ENCODE results near the gene ZNF320.
"Not testable (repeated sequence)": the region's sequence is repeated elsewhere in the genome, so short reads cannot be mapped to it uniquely, and the experiment has no call there.

Gene ZNF320

DNA sequence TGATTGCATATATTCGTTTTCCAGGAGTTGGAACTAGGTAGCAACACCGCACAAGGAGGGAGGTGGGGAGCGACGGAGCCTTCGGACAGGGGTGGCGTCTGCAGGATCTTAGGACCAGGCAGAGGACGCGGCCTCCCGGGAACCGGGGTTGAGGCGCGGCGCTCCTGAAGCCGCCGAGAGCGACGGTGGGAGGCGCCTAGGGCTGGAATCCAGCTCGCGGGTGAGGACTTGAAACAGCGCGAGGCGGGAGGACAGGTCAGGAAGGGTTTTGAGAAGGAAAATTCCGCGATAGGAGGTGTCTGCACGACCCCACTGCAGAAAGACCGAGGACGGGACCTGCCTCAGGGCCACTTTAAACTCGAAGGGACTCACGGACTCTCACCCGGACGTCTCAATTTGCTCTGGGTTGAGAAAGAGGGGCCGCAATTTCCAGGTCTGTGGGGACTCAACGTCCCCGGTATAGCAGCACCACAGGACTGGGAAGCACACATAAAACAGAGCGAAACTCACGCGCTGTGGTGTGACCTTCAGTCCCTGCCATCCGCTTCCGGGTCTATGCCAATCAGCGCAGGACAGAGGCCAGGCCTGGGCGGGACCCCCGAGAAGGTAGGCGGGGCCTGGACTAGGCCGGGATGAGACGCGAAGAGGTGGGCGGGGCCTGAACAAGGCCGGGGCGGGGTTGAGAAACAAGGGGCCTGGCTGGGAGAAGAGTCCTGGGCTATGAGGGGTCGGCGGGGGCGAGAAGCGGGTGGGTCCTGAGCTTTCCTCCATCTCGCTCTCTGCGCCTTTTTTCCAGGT lies at the start of gene ZNF320:
Gene ZNF320 (minus strand): TSS at position 498 of the 798 bp plus-strand sequence. CDS start 7,380 bp downstream, outside the sequence.
- peak; percentile 97 for DNase-seq

DNA sequence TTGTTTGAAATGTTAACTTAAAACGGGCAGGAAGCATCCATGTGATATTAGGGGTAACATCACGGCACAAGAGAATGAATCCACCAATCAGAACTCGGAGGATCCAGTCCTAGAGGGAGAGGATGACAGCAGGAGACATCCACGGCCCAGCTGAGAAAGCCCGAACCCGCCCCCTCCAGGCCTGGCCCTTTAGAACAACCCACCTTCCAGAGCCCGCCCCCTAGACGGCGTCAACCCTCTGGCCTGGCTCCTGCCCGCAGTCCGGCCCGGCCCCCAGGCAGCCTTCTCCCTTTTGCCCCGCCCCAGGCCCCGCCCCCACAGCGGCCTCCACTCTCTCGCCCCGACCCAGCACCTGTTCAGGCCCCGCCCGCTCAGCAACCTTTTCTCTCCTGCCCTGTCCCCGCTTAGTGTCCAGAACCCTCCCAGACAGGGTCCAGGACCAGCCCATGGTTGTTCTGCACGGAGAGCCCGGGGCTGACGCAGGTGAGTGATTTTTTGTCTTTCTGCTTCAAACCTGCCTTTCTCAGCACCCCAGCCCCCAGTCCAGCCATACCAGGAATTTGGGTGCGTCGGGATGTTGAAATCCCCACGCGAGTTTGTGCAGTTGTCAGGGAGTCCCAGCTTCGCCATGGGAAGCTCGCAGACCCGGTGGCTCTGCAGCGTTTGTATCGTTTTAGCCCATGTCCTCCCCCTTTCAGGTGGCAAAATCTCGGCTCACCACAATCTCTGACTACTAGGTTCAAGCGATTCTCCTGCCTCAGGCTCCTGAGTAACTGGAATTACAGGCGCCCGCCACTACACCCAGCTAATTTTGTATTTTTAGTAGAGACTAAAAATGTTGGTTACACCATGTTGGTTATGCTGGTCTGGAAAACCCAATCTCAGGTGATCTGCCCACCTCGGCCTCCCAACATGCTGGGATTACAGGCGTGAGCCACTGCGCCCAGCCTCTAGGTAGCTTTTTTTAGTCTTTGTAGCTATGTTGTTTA lies 49.2 kb upstream of the ZNF320 start:
- peak; percentile 34 for DNase-seq

DNA sequence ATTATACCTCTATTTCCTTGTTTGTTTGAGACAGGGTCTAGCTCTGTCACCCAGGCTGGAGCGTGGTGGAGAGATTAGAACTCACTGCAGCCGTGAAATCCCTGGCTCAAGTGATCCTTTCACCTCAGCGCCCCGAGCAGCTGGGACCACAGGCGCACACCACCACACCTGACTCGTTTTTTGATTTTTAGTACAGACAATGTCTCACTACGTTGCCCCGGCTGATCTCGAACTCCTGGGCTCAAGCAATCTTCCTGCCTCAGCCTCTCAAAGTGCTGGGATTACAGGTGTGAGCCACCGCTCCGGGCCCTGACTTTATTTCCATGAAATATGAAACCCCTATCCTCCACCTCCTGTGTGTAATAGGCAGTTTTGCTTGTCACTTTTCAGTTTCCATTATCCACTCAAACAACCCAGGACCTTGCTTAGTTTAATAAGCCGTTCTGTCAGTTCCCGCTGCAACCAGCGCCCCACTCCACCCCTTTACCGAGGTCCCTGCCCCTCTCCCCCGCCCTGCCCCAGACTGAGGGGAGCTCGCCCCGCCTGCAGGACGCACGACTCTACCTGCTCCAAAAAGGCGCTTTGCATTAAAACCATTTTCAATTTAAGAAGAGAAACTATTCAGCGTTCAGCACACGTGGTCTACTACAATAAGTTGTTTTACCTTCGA lies 48.4 kb upstream of the ZNF320 start:
- no peak for DNase-seq

DNA sequence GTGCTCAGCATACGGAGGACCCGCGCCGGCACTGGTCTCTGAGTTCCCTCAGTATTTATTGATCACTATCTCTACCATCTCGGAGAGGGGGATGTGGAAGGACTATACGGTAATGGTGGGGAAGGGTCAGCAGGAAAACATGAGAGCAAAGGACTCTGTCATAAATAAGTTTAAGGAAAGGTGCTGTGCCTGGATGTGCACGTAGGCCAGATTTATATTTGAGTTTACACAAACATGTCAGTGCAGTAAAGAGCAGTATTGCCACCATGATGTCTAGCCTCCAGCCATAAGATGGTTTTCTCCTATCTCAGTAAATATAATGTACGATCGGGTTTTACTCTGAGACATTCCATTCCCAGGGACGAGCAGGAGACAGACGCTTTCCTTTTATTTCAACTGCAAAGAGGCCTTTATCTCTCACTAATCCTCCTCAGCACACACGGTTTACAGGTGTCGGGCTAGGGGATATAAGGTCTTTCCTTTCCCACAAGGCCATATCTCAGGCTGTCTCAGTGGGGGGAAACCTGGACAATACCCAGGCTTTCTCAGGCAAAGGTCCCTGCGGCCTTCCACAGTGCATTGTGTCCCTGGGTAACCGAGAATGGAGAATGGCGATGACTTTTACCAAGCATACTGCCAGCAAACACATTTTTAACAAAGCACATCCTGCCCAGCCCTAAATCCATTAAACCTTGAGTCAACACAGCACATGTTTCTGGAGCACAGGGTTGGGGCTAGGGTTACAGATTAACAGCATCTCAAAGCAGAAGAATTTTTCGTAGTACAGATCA lies 47.5 kb upstream of the ZNF320 start:
- DNase-seq: not testable (repeated sequence)

DNA sequence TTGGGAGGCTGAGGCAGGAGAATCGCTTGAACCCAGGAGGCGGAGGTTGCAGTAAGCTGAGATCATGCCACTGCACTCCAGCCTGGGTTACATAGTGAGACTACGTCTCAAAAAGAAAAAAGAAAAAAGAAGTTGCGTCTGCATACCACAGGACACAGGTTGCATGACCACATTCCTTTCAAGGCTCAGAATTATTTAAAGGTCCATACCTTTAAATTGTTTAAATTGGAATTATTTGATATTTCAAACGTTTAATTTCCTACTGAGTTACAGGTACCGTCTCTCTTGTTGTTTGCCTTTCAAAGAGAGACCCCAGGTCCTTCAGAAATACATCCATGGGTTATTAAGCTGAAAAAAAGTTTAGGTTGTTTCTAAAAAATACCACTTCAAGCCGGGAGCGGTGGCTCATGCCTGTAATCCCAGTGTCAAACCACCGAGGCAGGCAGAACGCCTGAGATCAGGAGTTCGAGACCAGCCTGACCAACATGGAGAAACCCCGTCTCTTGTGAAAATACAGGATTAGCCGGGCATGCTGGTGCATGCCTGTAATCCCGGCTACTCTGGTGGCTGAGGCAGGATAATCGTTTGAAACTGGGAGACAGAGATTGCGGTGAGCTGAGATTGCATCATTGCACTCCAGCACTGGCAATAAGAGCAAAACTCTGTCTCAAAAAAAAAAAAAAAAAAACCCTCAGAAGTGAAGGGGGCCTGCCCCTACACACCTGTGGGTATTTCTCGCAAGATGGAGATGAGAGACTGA lies 46.6 kb upstream of the ZNF320 start:
- no peak for DNase-seq

DNA sequence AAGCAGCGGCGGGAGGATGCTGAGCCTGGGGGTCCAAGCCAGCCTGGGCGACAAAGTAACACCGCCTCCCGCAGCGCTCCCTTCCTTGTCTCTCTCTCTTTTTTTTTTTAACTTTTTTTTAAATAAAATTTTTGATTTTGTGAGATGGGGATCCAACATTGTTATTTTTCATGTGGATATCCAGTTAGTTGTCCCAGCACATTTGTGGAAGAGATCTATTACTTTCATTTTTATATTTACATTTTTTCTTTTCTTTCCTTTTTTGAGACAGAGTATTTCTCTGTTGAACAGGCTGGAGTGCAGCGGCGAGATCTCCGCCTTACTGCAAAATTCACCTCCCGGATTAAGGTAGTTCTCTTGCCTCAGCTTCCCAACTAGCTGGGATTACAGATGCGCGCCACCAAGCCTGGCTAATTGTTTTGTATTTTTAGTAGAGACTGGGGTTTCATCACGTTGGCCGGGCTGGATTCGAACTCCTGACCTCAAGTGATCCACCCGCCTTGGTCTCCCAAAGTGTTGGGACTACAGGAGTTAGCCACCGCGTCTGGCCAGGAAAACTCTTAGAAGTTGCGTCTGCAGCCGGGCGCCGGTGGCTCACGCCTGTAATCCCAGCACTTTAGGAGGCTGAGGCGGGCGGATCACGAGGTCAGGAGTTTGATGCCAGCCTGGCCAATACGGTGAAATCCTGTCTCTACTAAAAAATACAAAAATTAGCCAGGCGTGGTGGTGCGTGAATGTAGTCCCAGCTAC lies 45.9 kb upstream of the ZNF320 start:
- no peak for DNase-seq

DNA sequence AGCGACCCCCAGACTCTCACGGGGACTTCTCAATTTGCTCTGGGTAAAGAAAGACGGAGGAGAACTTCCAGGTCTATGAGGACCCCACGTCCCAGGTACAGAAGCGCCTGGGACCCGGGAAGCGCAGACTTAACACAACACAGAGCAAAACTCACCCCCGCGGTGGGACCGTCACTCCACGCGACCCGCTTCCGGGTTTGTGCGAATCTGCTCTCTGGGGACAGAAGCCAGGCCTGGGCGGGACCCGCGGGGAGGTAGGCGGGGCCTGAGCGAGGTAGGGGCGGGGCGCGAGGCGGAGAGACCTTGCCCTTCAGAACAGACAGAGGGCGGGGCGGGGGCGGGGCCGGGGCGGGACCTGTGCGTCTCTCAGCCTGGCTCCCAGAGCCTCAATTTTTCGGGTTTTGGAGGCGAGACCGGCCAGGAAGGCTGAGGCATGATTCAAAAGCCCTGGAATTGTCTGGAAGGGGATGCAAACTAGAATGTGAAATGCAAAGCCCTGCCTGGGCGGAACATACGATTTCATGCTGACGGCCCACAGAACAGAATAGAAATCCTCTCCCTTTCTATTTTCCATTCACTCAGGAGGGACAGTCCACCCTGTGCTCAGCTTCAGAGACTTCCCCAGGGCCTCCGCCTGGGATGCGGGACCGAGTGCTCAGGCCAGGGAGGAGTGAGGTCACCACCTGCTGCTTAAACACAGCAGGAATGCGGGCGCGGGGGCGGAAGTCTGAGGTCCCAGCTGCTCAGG lies 45.1 kb upstream of the ZNF320 start:
- peak; percentile 95 for DNase-seq

DNA sequence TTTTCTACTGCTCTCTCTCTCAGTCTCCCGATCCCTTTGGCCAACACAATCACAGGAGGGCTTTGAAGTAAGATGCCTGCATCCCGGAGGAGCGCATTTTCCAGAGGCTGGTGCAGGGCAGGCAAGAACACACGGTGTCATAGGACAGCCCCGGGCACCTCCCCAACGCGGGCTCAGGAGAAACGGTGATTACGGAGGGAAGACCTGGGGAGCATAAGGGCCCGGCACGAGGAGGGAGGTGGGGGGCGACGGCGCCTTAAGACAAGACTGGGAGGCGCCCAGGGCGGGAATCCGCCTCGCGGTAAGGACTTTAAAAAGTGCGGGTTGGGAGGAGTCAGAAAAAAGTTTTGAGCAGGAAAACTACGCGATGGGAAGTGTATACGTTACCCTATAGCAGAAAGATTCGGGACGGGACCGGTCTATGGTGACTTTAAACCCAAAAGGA lies 44.5 kb upstream of the ZNF320 start:
- peak; percentile 46 for DNase-seq

DNA sequence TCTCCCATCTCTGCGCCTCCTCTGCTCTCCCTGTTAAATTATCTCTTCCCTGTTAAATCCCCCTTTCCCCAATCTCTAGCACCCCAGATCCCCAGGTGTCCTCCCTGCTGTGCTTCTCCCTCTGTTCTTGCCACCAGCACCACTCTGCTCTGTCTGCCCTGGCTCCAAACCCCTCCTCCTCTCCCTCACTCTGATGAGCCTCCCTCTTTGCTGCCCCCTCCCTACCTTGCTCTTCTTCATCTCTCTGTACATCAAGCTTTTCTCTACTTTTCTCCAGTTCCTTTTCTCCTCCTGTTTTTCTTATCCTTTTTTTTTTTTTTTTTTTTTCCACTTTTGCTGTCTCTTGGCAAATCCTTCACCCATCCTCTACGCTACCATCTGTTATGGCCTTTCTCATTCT lies 44.1 kb upstream of the ZNF320 start:
- DNase-seq: not testable (repeated sequence)

DNA sequence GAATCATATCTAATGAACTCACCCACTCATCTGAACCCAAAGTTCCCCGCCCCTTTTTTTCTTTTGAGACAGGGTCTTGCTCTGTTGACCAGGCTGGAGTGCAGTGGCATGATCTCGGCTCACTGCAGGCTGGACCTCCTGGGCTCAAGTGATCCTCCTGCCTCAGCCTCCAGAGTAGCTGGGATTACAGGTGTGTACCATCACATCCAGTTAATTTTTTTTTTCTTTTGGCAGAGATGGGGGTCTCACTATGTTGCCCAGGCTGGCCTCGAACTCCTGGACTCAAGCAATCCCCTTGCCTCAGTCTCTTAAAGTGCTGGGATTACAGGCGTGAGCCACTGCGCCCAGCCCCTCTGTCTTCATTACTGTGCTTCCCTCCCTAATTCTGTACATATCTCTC lies 43.5 kb upstream of the ZNF320 start:
- not testable (repeated sequence) for DNase-seq

DNA sequence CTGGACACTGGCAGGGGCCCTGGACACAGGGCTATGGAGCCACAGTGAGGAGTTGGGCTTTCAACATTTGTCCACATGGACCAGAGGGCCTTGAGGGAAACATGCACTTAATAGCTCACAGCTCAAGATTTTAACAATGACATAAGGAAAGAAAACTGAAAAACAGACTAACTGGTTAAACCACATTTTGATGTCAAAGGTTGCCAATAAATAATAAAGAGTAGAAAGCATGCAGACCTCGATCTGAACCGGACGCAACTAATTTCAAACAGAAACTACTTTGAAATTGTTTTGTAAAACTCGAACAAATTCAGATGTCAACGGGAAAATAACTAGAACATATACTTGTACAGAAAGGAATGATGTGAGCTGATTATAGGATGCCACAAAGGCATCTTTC lies 41.3 kb upstream of the ZNF320 start:
- DNase-seq: no peak

DNA sequence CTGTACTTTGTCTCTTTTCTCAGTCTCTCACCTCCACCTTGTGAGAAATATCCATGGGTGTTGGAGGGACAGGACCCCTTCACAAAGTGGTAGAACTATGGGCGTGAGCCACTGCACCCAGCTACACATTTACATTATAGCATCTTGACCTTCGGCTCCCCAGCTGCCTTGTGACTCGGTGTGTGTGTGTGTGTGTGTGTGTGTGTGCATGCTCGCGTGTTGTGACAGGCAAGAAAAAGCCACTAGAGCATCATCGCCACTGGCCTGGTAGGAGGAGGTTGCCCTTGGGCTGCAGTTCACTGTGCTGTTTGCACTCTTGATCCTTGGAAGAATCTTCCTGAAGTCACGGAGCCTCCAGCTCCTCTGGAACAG lies 39.5 kb upstream of the ZNF320 start:
- DNase-seq: no peak

DNA sequence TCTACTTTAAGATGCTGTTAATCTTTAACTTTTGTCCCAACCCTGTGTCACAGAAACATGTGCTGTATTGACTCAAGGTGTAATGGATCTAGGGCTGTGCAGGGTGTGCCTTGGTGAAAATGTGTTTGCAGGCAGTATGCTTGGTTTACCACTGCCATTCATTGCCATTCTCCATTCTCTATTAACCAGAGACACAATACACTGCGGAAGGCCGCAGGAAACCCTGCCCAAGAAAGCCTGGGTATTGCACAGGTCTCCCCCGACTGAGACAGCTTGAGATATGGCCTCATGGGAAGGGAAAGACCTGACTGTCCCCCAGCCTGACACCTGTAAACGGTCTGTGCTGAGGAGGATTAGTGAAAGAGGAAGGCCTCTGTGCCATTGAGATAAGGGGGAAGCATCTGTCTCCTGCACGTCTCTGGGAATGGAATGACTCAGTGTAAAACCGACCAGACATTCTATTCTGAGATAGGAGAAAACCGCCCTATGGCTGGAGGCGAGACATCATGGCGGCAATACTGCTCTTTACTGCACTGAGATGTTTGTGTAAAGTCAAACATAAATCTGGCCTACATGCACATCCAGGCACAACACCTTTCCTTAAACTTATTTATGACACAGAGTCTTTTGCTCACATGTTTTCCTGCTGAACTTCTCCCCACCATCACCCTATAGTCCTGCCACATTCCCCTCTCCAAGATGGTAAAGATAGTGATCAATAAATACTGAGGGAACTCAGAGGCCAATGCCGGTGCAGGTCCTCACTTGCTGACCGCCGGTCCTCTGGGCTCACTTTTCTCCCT lies 38.9 kb upstream of the ZNF320 start:
- no peak for DNase-seq

DNA sequence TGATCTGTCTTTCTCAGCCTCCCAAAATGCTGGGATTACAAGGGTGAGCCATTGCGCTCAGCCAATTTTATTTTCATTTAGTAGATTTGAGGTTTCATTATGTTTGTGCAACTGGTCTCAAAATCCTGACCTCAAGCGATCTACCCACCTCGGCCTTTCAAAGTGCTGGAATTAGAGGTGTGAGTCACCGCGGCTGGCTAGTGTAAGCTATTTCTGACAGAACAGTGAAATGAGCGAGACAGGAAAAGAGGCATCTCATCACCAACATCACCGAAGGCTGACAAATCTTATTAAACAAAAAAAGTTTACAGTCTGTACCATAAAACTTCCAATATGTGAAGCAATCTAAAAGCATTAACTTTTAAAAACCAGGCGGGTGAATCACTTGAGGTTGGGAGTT lies 38.0 kb upstream of the ZNF320 start:
- DNase-seq: no peak

DNA sequence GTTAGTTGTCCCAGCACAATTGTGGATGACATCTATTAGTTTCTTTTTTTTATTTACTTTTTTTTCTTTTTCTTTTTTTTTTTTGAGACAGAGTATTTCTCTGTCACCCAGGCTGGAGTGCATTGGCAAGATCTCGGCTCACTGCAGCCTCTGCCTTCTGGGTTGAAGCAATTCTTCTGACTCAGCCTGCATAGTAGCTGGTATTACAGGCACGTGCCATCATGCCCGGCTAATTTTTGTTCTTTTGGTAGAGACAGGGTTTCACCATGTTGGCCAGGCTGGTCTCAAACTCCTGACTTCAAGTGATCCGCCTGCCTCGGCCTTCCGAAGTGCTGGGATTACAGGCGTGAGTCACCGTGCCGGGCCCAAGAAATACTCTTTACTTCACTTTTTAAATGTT lies 27.2 kb upstream of the ZNF320 start:
- not testable (repeated sequence) for DNase-seq

DNA sequence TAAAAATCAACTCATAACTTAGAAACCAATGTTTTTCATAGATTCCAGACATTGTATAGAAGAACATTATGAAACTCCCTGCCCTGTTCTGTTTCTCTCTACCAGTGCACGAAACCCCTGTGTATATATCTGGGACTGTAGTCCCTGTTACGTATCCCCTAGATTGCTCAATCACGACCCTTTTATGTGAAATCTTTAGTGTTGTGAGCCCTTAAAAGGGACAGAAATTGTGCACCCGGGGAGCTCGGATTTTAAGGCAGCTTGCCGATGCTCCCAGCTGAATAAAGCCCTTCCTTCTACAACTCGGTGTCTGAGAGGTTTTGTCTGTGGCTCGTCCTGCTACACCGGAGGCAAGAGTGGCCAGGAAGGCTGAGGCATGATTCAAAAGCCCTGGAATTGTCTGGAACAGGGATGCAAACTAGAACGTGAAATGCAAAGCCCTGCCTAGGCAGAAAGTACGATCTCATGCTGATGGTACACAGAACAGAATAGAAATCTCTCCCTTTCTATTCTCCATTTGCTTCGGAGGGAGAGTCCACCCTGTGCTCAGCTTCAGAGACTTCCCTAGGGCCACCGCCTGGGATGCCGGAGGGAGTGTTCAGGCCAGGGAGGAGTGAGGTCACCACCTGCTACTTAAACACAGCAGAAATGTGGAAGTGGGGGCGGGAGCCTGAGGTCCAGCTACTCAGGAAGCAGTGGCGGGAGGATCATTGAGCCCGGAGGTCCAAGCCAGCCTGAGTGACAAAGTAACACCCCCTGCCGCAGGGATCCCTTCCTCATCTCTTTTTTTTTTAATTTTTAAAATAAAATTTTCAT lies 26.6 kb upstream of the ZNF320 start:
- no peak for DNase-seq

DNA sequence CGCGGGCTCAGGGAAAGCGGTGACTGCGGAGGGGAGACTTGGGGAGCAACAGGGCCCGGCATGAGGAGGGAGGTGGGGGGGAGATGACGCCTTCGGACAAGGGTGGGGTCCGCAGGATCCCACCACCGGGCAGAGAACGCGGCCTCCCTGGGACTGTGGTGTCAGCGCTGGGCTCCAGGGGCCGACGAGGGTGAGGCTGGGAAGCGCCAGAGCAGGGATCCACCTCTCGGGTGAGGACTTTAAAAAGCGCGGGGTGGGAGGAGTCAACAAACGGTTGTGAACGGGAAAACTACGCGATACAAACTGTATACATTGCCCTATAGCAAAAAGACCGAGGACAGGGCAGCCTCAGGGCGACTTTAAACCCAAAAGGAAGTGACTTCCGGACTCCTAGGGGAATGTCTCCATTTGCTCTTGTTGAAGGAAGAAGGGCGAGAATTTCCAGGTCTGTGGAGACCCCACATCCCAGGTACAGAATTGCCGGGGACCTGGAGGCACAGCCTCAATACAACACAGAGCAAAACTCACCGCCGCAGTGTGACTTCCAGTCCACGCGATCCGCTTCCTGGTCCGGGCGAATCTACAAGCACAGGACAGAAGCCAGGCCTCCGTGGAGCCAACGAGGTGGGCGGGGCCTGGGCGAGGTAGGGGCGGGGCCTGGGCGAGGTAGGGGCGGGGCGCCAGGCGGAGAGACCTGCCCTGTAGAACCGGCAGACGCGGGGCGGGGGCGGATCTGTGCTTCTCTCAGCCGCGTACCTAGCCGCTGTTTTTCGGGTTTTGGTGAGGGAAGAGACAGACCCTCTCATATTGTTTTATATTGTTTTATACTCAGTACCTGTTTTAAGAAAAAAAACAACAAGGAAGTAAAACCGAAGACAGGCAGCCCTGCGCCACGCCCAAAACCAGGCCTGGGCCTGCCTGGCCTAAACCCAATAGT lies 25.7 kb upstream of the ZNF320 start, which contains the start of gene ZNF888:
Gene ZNF888 (minus strand): TSS at position 588 of the 937 bp plus-strand sequence. CDS start 5,555 bp downstream, outside the sequence.
- DNase-seq: peak; percentile 91

All from left hindlimb (tissue), 1 donor.